Hepatocyte (in vitro differentiated cells): Measurements from ENCODE around the gene RASSF3. TPM values are rescaled to one million over a fixed set of nuclear protein-coding genes. Genes with fewer than 3 reads are reported as not detected.

Source experiments
- DNase-seq: peaks from one replicate; pipeline ENCODE4 v3.0.0-alpha.2; 2016; ENCODE audit warnings: low spot score
- H2AFZ ChIP-seq: fragments of 200-600 bp; sonication (generic); 2 replicates; pipeline ENCODE4 v1.6.0; 2016; ENCODE audit warnings: antibody characterized with exemption, mild to moderate bottlenecking
- H3K27ac ChIP-seq: fragments of 200-600 bp; sonication (generic); 2 replicates; pipeline ENCODE4 v1.5.1; 2016; ENCODE audit warnings: mild to moderate bottlenecking
- H3K27me3 ChIP-seq: fragments of 200-600 bp; sonication (generic); 2 replicates; pipeline ENCODE4 v1.6.1; 2016
- H3K36me3 ChIP-seq: fragments of 200-600 bp; sonication (generic); replicated peaks from 2 replicates; pipeline ENCODE4 v1.5.1; 2016; ENCODE audit warnings: low read depth; ENCODE audit not compliant: insufficient read depth
- H3K4me1 ChIP-seq: fragments of 200-600 bp; sonication (generic); 2 replicates; pipeline ENCODE4 v1.5.1; 2016; ENCODE audit warnings: mild to moderate bottlenecking, moderate library complexity; ENCODE audit not compliant: insufficient read depth
- H3K4me2 ChIP-seq: fragments of 200-600 bp; sonication (generic); 2 replicates; pipeline ENCODE4 v1.6.0; 2016
- H3K4me3 ChIP-seq: fragments of 200-600 bp; sonication (generic); 2 replicates; pipeline ENCODE4 v1.5.1; 2016; ENCODE audit warnings: mild to moderate bottlenecking
- H3K79me2 ChIP-seq: fragments of 200-600 bp; sonication (generic); 2 replicates; pipeline ENCODE4 v1.6.0; 2017; ENCODE audit warnings: mild to moderate bottlenecking
- H3K9me2 ChIP-seq: fragments of 200-600 bp; sonication (generic); replicated peaks from 2 replicates; pipeline ENCODE4 v1.6.0; 2017; ENCODE audit warnings: mild to moderate bottlenecking; ENCODE audit not compliant: insufficient read depth
- H3K9me3 ChIP-seq: fragments of 200-600 bp; sonication (generic); 2 replicates; pipeline ENCODE4 v1.5.1; 2016; ENCODE audit warnings: low read depth, mild to moderate bottlenecking
- H4K20me1 ChIP-seq: fragments of 200-600 bp; sonication (generic); 2 replicates; pipeline ENCODE4 v1.6.0; 2016; ENCODE audit warnings: mild to moderate bottlenecking; ENCODE audit not compliant: insufficient read depth, poor library complexity, severe bottlenecking
- CTCF ChIP-seq: fragments of 200-600 bp; sonication (generic); IDR thresholded peaks from 2 replicates; pipeline ENCODE4 v1.5.1; 2016; ENCODE audit warnings: antibody characterized with exemption, mild to moderate bottlenecking; ENCODE audit not compliant: poor library complexity
- EZH2 ChIP-seq: fragments of 200-600 bp; sonication (generic); IDR thresholded peaks from 2 replicates; pipeline ENCODE4 v1.6.1; 2016; ENCODE audit warnings: antibody characterized with exemption, mild to moderate bottlenecking, borderline replicate concordance
- EZH2phosphoT487 ChIP-seq: fragments of 200-600 bp; sonication (generic); IDR thresholded peaks from one replicate; pipeline ENCODE4 v1.6.1; 2018; ENCODE audit warnings: antibody characterized with exemption, mild to moderate bottlenecking, low read depth, moderate library complexity; ENCODE audit not compliant: unreplicated experiment, severe bottlenecking
- WGBS: methylation state at CpG from one replicate; pipeline ENCODE4 v1.1.6; 2016; ENCODE audit warnings: low lambda C conversion rate; ENCODE audit errors: missing lambda C conversion rate; 5-methylcytosine and 5-hydroxymethylcytosine counted together
- polyA plus RNA-seq: library from polyadenylated mRNA; unstranded; fragments of >200 nt; fragmentation: Nextera tagmentation; extraction: Ambion mirVana; gene quantifications from 2 replicates; pipeline ENCODE4 v1.2.1, GENCODE V29; 2016
- total RNA-seq: library from RNA; depleted of rRNA; stranded (reverse); fragments of >200 nt; gene quantifications from 2 replicates; pipeline ENCODE4 v1.2.3, GENCODE V29; 2014

RASSF3 gene
- total and polyA plus RNA-seq, 2 experiments from 2014 or later, result 7.8 to 22.3 TPM

- no peaks in the 10 kb centered on the region for H3K36me3 ChIP-seq
- no peaks in the 10 kb centered on the region for H4K20me1 ChIP-seq
- DNase-seq, result no peak
- no peak overlapping the region for H3K4me3 ChIP-seq
- H3K9me3 ChIP-seq, result no peaks in the 10 kb centered on the region
- WGBS, result 95% methylated on average over 1 of the region's 1 CpG
- H3K4me1 ChIP-seq, result peaks cover 2% of the 10 kb centered on the region
- no peaks in the 10 kb centered on the region for H3K9me2 ChIP-seq
- no peak overlapping the region for H2AFZ ChIP-seq
- TF ChIP-seq EZH2 (no peak), CTCF (no peak), EZH2phosphoT487 (no peak)
- no peak overlapping the region for H3K27ac ChIP-seq
- H3K79me2 ChIP-seq, result no peaks in the 10 kb centered on the region
- no peaks in the 10 kb centered on the region for H3K27me3 ChIP-seq
- H3K4me2 ChIP-seq, result no peak overlapping the region
Observed at GRCh38 chr12:64720884-64721283, 110.6 kb downstream of the RASSF3 start.

- H3K27ac ChIP-seq, result no peak overlapping the region
- no peaks in the 10 kb centered on the region for H3K4me1 ChIP-seq
- H3K9me2 ChIP-seq, result no peaks in the 10 kb centered on the region
- no peaks in the 10 kb centered on the region for H3K79me2 ChIP-seq
- no peaks in the 10 kb centered on the region for H3K27me3 ChIP-seq
- H3K36me3 ChIP-seq, result no peaks in the 10 kb centered on the region
- TF ChIP-seq CTCF (no peak), EZH2phosphoT487 (no peak), EZH2 (no peak)
- no peak overlapping the region for H2AFZ ChIP-seq
- 94% methylated on average over 4 of the region's 4 CpGs for WGBS
- DNase-seq, result no peak
- no peaks in the 10 kb centered on the region for H4K20me1 ChIP-seq
- H3K4me2 ChIP-seq, result no peak overlapping the region
- no peak overlapping the region for H3K4me3 ChIP-seq
- H3K9me3 ChIP-seq, result no peaks in the 10 kb centered on the region
Observed at GRCh38 chr12:64722835-64723234, 112.5 kb downstream of the RASSF3 start.

GRCh38 chr12:64723630-64724029 is 113.3 kb downstream of the RASSF3 start:
- Histone ChIP-seq H2AFZ (no peak overlapping the region), H3K9me3 (no peaks in the 10 kb centered on the region), H3K4me3 (no peak overlapping the region), H3K27ac (no peak overlapping the region), H4K20me1 (no peaks in the 10 kb centered on the region), H3K9me2 (no peaks in the 10 kb centered on the region), H3K4me1 (no peaks in the 10 kb centered on the region), H3K4me2 (no peak overlapping the region), H3K27me3 (no peaks in the 10 kb centered on the region), H3K36me3 (no peaks in the 10 kb centered on the region), H3K79me2 (no peaks in the 10 kb centered on the region)
- WGBS, result 92% methylated on average over 2 of the region's 2 CpGs
- no peak for DNase-seq
- TF ChIP-seq EZH2 (no peak), CTCF (no peak), EZH2phosphoT487 (no peak)
